Measurements from ENCODE around the gene ABI1.
A peak's percentile ranks its signal among the peaks of the same experiment; 100 is the strongest.

ABI1 gene

GRCh38 chr10:26717476-26717875, 143.3 kb downstream of the ABI1 start:
- no peak for DNase-seq (ENCODE audit: low read depth, low spot score)

- no peak for DNase-seq (ENCODE audit: low read depth, low spot score)
Observed at GRCh38 chr10:26715137-26715487, 145.6 kb downstream of the ABI1 start.

GRCh38 chr10:26714415-26715136, 146.2 kb downstream of the ABI1 start:
- no peak for DNase-seq (ENCODE audit: low read depth, low spot score)

- no peak for DNase-seq (ENCODE audit: low read depth, low spot score)
Observed at GRCh38 chr10:26711324-26711723, 149.4 kb downstream of the ABI1 start.

- no peak for DNase-seq (ENCODE audit: low read depth, low spot score)
Observed at GRCh38 chr10:26706936-26707335, 153.8 kb downstream of the ABI1 start.

- DNase-seq (ENCODE audit: low read depth, low spot score) = no peak
Observed at GRCh38 chr10:26706206-26706605, 154.6 kb downstream of the ABI1 start.

GRCh38 chr10:26703974-26704373, 156.8 kb downstream of the ABI1 start:
- DNase-seq (ENCODE audit: low read depth, low spot score) = no peak

- DNase-seq (ENCODE audit: low read depth, low spot score) = no peak
Observed at GRCh38 chr10:26703096-26703495, 157.7 kb downstream of the ABI1 start.

- no peak for DNase-seq (ENCODE audit: low read depth, low spot score)
Observed at GRCh38 chr10:26700884-26701630, 159.7 kb downstream of the ABI1 start.

GRCh38 chr10:26699631-26700030, 161.1 kb downstream of the ABI1 start:
- DNase-seq (ENCODE audit: low read depth, low spot score) = no peak

- DNase-seq (ENCODE audit: low read depth, low spot score) = no peak
Observed at GRCh38 chr10:26698909-26699308, 161.8 kb downstream of the ABI1 start.

GRCh38 chr10:26697922-26698608, 162.7 kb downstream of the ABI1 start:
- peak; percentile 27 for DNase-seq (ENCODE audit: low read depth, low spot score)

- peak; percentile 67 for DNase-seq (ENCODE audit: low read depth, low spot score)
Observed at GRCh38 chr10:26697163-26697921, 163.4 kb downstream of the ABI1 start, which contains the start of gene PDSS1. Gene PDSS1 (plus strand): TSS chr10:26697701. CDS start chr10:26697712, 11 bp downstream.

- no peak for DNase-seq (ENCODE audit: low read depth, low spot score)
Observed at GRCh38 chr10:26696786-26697162, 164.0 kb downstream of the ABI1 start.
